Measurements from ENCODE around the gene NRXN3. TPM values are rescaled to one million over a fixed set of nuclear protein-coding genes. Genes with fewer than 3 reads are reported as not detected.

The NRXN3 gene
- total and polyA plus RNA-seq, 2 experiments from 2014 or later = 0.08 to 0.11 TPM

GRCh38 chr14:79581912-79582576 is 1411.9 kb downstream of the NRXN3 start:
- no peak for TF ChIP-seq EZH2 (IDR thresholded peaks at IDR 0.05; ENCODE audit: insufficient read depth, poor library complexity, severe bottlenecking)
- no peak for TF ChIP-seq EZH2phosphoT487 (IDR thresholded peaks at IDR 0.05; ENCODE audit: insufficient read depth, low read depth)
- no peak overlapping the region for H2AFZ ChIP-seq
- H3K4me1 ChIP-seq (ENCODE audit: insufficient read depth) = peaks cover 13% of the 10 kb centered on the region
- no peak overlapping the region for H3K4me2 ChIP-seq (ENCODE audit: unreplicated experiment)
- H3K79me2 ChIP-seq (ENCODE audit: insufficient read depth) = no peaks in the 10 kb centered on the region
- no peak overlapping the region for H3K27ac ChIP-seq
- no peaks in the 10 kb centered on the region for H4K20me1 ChIP-seq (ENCODE audit: insufficient read depth)
- DNase-seq = peak; percentile 18
- no peaks in the 10 kb centered on the region for H3K36me3 ChIP-seq (ENCODE audit: low read depth)
- H3F3A ChIP-seq (ENCODE audit: insufficient read depth) = no peaks in the 10 kb centered on the region; the same call in 1 of the 2 replicates
- no peaks in the 10 kb centered on the region for H3K27me3 ChIP-seq (replicated peaks; ENCODE audit: insufficient read depth)
- in situ Hi-C loops (cut with MboI) = no loop called here
- 2 to 11% methylated on average over 4 of the region's 4 CpGs for WGBS, 2 experiments (ENCODE audit: low coverage in 1 of 2, low lambda C conversion rate in 2 of 2, missing lambda C conversion rate in 2 of 2)
- H3K9me2 ChIP-seq (ENCODE audit: insufficient read depth) = no peaks in the 10 kb centered on the region
- no peak overlapping the region for H3K4me3 ChIP-seq
- no peaks in the 10 kb centered on the region for H3K9me3 ChIP-seq (ENCODE audit: low read depth)
- H3K9ac ChIP-seq = no peak overlapping the region

GRCh38 chr14:79583738-79584408 is 1413.7 kb downstream of the NRXN3 start:
- in situ Hi-C loops (cut with MboI) = no loop called here
- H3K79me2 ChIP-seq (ENCODE audit: insufficient read depth) = no peaks in the 10 kb centered on the region
- 8 to 10% methylated on average over 4 of the region's 4 CpGs for WGBS, 2 experiments (ENCODE audit: low coverage in 1 of 2, low lambda C conversion rate in 2 of 2, missing lambda C conversion rate in 2 of 2)
- no peaks in the 10 kb centered on the region for H4K20me1 ChIP-seq (ENCODE audit: insufficient read depth)
- peaks cover 13% of the 10 kb centered on the region for H3K4me1 ChIP-seq (ENCODE audit: insufficient read depth)
- no peaks in the 10 kb centered on the region for H3K9me3 ChIP-seq (ENCODE audit: low read depth)
- no peak overlapping the region for H3K4me3 ChIP-seq
- H3K4me2 ChIP-seq (ENCODE audit: unreplicated experiment) = peak overlapping the region; percentile 14
- no peak overlapping the region; the same call in 1 of the 2 replicates for H3K9ac ChIP-seq
- DNase-seq = peak; percentile 61
- H3F3A ChIP-seq (ENCODE audit: insufficient read depth) = no peaks in the 10 kb centered on the region; the same call in 1 of the 2 replicates
- H2AFZ ChIP-seq = no peak overlapping the region
- H3K36me3 ChIP-seq (ENCODE audit: low read depth) = no peaks in the 10 kb centered on the region
- no peaks in the 10 kb centered on the region for H3K27me3 ChIP-seq (replicated peaks; ENCODE audit: insufficient read depth)
- TF ChIP-seq EZH2 (IDR thresholded peaks at IDR 0.05; ENCODE audit: insufficient read depth, poor library complexity, severe bottlenecking) (no peak), EZH2phosphoT487 (IDR thresholded peaks at IDR 0.05; ENCODE audit: insufficient read depth, low read depth) (no peak)
- peak overlapping the region; percentile 62 for H3K27ac ChIP-seq
- H3K9me2 ChIP-seq (ENCODE audit: insufficient read depth) = no peaks in the 10 kb centered on the region

- Histone ChIP-seq H3K27me3 (replicated peaks; ENCODE audit: insufficient read depth) (no peaks in the 10 kb centered on the region), H3K4me2 (ENCODE audit: unreplicated experiment) (no peak overlapping the region), H3K27ac (peak overlapping the region; percentile 62), H3K4me3 (no peak overlapping the region), H4K20me1 (ENCODE audit: insufficient read depth) (no peaks in the 10 kb centered on the region), H3K36me3 (ENCODE audit: low read depth) (no peaks in the 10 kb centered on the region), H3K4me1 (ENCODE audit: insufficient read depth) (peaks cover 13% of the 10 kb centered on the region), H3K9me2 (ENCODE audit: insufficient read depth) (no peaks in the 10 kb centered on the region), H3K79me2 (ENCODE audit: insufficient read depth) (no peaks in the 10 kb centered on the region), H3K9me3 (ENCODE audit: low read depth) (no peaks in the 10 kb centered on the region), H3K9ac (no peak overlapping the region), H3F3A (ENCODE audit: insufficient read depth) (no peaks in the 10 kb centered on the region; the same call in 1 of the 2 replicates), H2AFZ (no peak overlapping the region)
- peak; percentile 74 for DNase-seq
- TF ChIP-seq EZH2phosphoT487 (IDR thresholded peaks at IDR 0.05; ENCODE audit: insufficient read depth, low read depth) = no peak
- no peak for TF ChIP-seq EZH2 (IDR thresholded peaks at IDR 0.05; ENCODE audit: insufficient read depth, poor library complexity, severe bottlenecking)
- in situ Hi-C loops (cut with MboI) = no loop called here
- 7% methylated on average over 2 of the region's 2 CpGs for WGBS, 2 experiments (ENCODE audit: low coverage in 1 of 2, low lambda C conversion rate in 2 of 2, missing lambda C conversion rate in 2 of 2)
These were observed 1414.5 kb downstream of the NRXN3 start for GRCh38 chr14:79584679-79585078.

GRCh38 chr14:79585845-79586244 is 1415.7 kb downstream of the NRXN3 start:
- Histone ChIP-seq H3K79me2 (ENCODE audit: insufficient read depth) (no peaks in the 10 kb centered on the region), H4K20me1 (ENCODE audit: insufficient read depth) (no peaks in the 10 kb centered on the region), H3K9ac (no peak overlapping the region), H3K9me3 (ENCODE audit: low read depth) (no peaks in the 10 kb centered on the region), H3K4me3 (no peak overlapping the region), H3K27ac (no peak overlapping the region), H2AFZ (no peak overlapping the region), H3K36me3 (ENCODE audit: low read depth) (no peaks in the 10 kb centered on the region), H3K27me3 (replicated peaks; ENCODE audit: insufficient read depth) (no peaks in the 10 kb centered on the region), H3F3A (ENCODE audit: insufficient read depth) (no peaks in the 10 kb centered on the region; the same call in 1 of the 2 replicates), H3K4me1 (ENCODE audit: insufficient read depth) (peaks cover 13% of the 10 kb centered on the region), H3K4me2 (ENCODE audit: unreplicated experiment) (no peak overlapping the region), H3K9me2 (ENCODE audit: insufficient read depth) (no peaks in the 10 kb centered on the region)
- TF ChIP-seq EZH2phosphoT487 (IDR thresholded peaks at IDR 0.05; ENCODE audit: insufficient read depth, low read depth) (no peak), EZH2 (IDR thresholded peaks at IDR 0.05; ENCODE audit: insufficient read depth, poor library complexity, severe bottlenecking) (no peak)
- no peak for DNase-seq
- in situ Hi-C loops (cut with MboI) = no loop called here
- WGBS, 2 experiments (ENCODE audit: low coverage in 1 of 2, low lambda C conversion rate in 2 of 2, missing lambda C conversion rate in 2 of 2) = 61 to 63% methylated on average over 4 of the region's 4 CpGs
